HG02973 (cell line): ENCODE results near the gene CDC14A.
"Not testable (repeated sequence)": the region's sequence is repeated elsewhere in the genome, so short reads cannot be mapped to it uniquely, and the experiment has no call there.

Source experiments
- ATAC-seq: cut with Tn5 transposase; IDR thresholded peaks from one replicate; pipeline ENCODE4 v1.9.1; 2021; ENCODE audit warnings: moderate library complexity; ENCODE audit not compliant: unreplicated experiment

The CDC14A gene

GRCh38 chr1:100361511-100362089 is 9.3 kb downstream of the CDC14A start:
- ATAC-seq, result no peak

GRCh38 chr1:100362821-100363466 is 10.6 kb downstream of the CDC14A start:
- no peak for ATAC-seq

GRCh38 chr1:100363831-100364230 is 11.5 kb downstream of the CDC14A start:
- ATAC-seq, result no peak

GRCh38 chr1:100364697-100365096 is 12.4 kb downstream of the CDC14A start:
- no peak for ATAC-seq

- ATAC-seq, result no peak
These were observed 13.9 kb downstream of the CDC14A start for GRCh38 chr1:100366209-100366525.

- not testable (repeated sequence) for ATAC-seq
These were observed 17.0 kb downstream of the CDC14A start for GRCh38 chr1:100369339-100369738.

- not testable (repeated sequence) for ATAC-seq
These were observed 21.6 kb downstream of the CDC14A start for GRCh38 chr1:100373953-100374352.

GRCh38 chr1:100376890-100377289 is 24.6 kb downstream of the CDC14A start:
- ATAC-seq, result not testable (repeated sequence)

GRCh38 chr1:100377590-100378361 is 25.5 kb downstream of the CDC14A start:
- ATAC-seq, result peak; percentile 96

GRCh38 chr1:100378956-100379355 is 26.6 kb downstream of the CDC14A start:
- ATAC-seq, result no peak

- ATAC-seq, result no peak
These were observed 28.3 kb downstream of the CDC14A start for GRCh38 chr1:100380635-100381034.

- no peak for ATAC-seq
These were observed 30.4 kb downstream of the CDC14A start for GRCh38 chr1:100382657-100383056.

- no peak for ATAC-seq
These were observed 31.6 kb downstream of the CDC14A start for GRCh38 chr1:100383743-100384405.

GRCh38 chr1:100387209-100387608 is 34.9 kb downstream of the CDC14A start:
- no peak for ATAC-seq

- no peak for ATAC-seq
These were observed 35.5 kb downstream of the CDC14A start for GRCh38 chr1:100387657-100388350.

- ATAC-seq, result no peak
These were observed 38.2 kb downstream of the CDC14A start for GRCh38 chr1:100390531-100390930.

- ATAC-seq, result no peak
These were observed 39.4 kb downstream of the CDC14A start for GRCh38 chr1:100391675-100392074.

- no peak for ATAC-seq
These were observed 40.5 kb downstream of the CDC14A start for GRCh38 chr1:100392756-100393155.

GRCh38 chr1:100394285-100394684 is 42.0 kb downstream of the CDC14A start:
- no peak for ATAC-seq

GRCh38 chr1:100395913-100396312 is 43.6 kb downstream of the CDC14A start:
- no peak for ATAC-seq

- no peak for ATAC-seq
These were observed 44.3 kb downstream of the CDC14A start for GRCh38 chr1:100396651-100397050.
